IMR-90 (cell line): ENCODE results near the gene EHBP1. TPM values are rescaled to one million over a fixed set of nuclear protein-coding genes. Genes with fewer than 3 reads are reported as not detected.

Experiments used
- ATAC-seq: fragments of 200-7000 bp; cut with Tn5 transposase; 2 replicates; pipeline ENCODE4 v1.9.1; 2020; ENCODE audit warnings: low read depth, mild to moderate bottlenecking, moderate library complexity
- BruUV-seq: library from RNA; stranded (reverse); fragments of 400-500 nt; replicated peaks from 2 replicates; lab custom pipeline; 2021; lab: Mats Ljungman, UMichigan
- CTCF ChIA-PET: fragments of 300-600 bp; formaldehyde crosslinking; extraction: SDS; loops from one replicate; lab custom pipeline; 2021; ENCODE audit warnings: antibody characterized with exemption; lab: Yijun Ruan, JAX
- POLR2A ChIA-PET: fragments of 300-600 bp; sonication (Branson Sonifier 250); formaldehyde crosslinking; loops from one replicate; lab custom pipeline; 2022; ENCODE audit warnings: antibody characterized with exemption; ENCODE audit not compliant: unreplicated experiment; lab: Charles Lee
- DNase-seq: peaks from one replicate; pipeline ENCODE4 v3.0.0; 2013
- H2AFZ ChIP-seq: replicated peaks from 2 replicates; pipeline ENCODE3; 2013; ENCODE audit warnings: low read length, mild to moderate bottlenecking; ENCODE audit not compliant: poor library complexity
- H2AK5ac ChIP-seq: 2 replicates; pipeline ENCODE4 v1.6.1; 2013; ENCODE audit warnings: low read depth, low read length, inconsistent platforms
- H2AK9ac ChIP-seq: replicated peaks from 2 replicates; pipeline ENCODE3; 2013; ENCODE audit warnings: mild to moderate bottlenecking, low read depth, low read length, moderate library complexity; ENCODE audit not compliant: poor library complexity
- H2BK120ac ChIP-seq: 2 replicates; pipeline ENCODE4 v1.6.1; 2013; ENCODE audit warnings: low read depth, low read length, inconsistent platforms
- H2BK15ac ChIP-seq: 3 replicates; pipeline ENCODE4 v1.6.1; 2013; ENCODE audit warnings: low read depth, low read length, inconsistent platforms
- H2BK20ac ChIP-seq: 2 replicates; pipeline ENCODE4 v1.6.1; 2013; ENCODE audit warnings: low read depth, mild to moderate bottlenecking, inconsistent platforms, low read length, moderate library complexity
- H2BK5ac ChIP-seq: 2 replicates; pipeline ENCODE4 v1.6.1; 2013; ENCODE audit warnings: mild to moderate bottlenecking, low read depth, low read length, inconsistent platforms; ENCODE audit not compliant: poor library complexity, severe bottlenecking
- H3K14ac ChIP-seq: replicated peaks from 2 replicates; pipeline ENCODE4 v1.6.1; 2013; ENCODE audit warnings: low read depth, low read length, inconsistent platforms
- H3K18ac ChIP-seq: 2 replicates; pipeline ENCODE4 v1.6.1; 2013; ENCODE audit warnings: low read depth, low read length, control low read depth
- H3K23ac ChIP-seq: 2 replicates; pipeline ENCODE4 v1.6.1; 2013; ENCODE audit warnings: low read depth, low read length, inconsistent platforms
- H3K27ac ChIP-seq: 2 replicates; pipeline ENCODE4 v1.5.1; 2013; ENCODE audit warnings: mild to moderate bottlenecking, control low read depth, low read length; ENCODE audit not compliant: insufficient read depth
- H3K27me3 ChIP-seq: 2 replicates; pipeline ENCODE4 v1.6.1; 2013; ENCODE audit warnings: low read length; ENCODE audit not compliant: control insufficient read depth, insufficient read depth
- H3K36me3 ChIP-seq: 2 replicates; pipeline ENCODE4 v1.6.1; 2013; ENCODE audit warnings: low read length, mixed read lengths; ENCODE audit not compliant: control insufficient read depth, insufficient read depth
- H3K4ac ChIP-seq: 2 replicates; pipeline ENCODE4 v1.6.1; 2013; ENCODE audit warnings: low read depth, low read length, inconsistent platforms
- H3K4me1 ChIP-seq: 2 replicates; pipeline ENCODE4 v1.6.1; 2013; ENCODE audit warnings: low read length, mixed read lengths; ENCODE audit not compliant: control insufficient read depth, insufficient read depth
- H3K4me2 ChIP-seq: 2 replicates; pipeline ENCODE4 v1.6.1; 2013; ENCODE audit warnings: low read depth, mild to moderate bottlenecking, control low read depth, low read length, moderate library complexity
- H3K4me3 ChIP-seq: 2 replicates; pipeline ENCODE4 v1.5.1; 2013; ENCODE audit warnings: low read depth, mild to moderate bottlenecking, control low read depth, low read length, moderate library complexity; ENCODE audit not compliant: insufficient read depth
- H3K56ac ChIP-seq: 2 replicates; pipeline ENCODE4 v1.6.1; 2013; ENCODE audit warnings: low read length, inconsistent platforms; ENCODE audit not compliant: insufficient read depth; ENCODE audit errors: extremely low read depth
- H3K79me1 ChIP-seq, 2 experiments: 2 replicates each; pipeline ENCODE4 v1.6.1; 2013; ENCODE audit warnings: low read length in 2 of 2, inconsistent platforms in 1 of 2, low read depth in 1 of 2
- H3K9ac ChIP-seq: 2 replicates; pipeline ENCODE4 v1.6.1; 2013; ENCODE audit warnings: low read depth, low read length, control low read depth
- H3K9me1 ChIP-seq: 2 replicates; pipeline ENCODE4 v1.6.1; 2013; ENCODE audit warnings: low read length, inconsistent platforms; ENCODE audit not compliant: insufficient read depth
- H3K9me3 ChIP-seq: 2 replicates; pipeline ENCODE4 v1.6.1; 2013; ENCODE audit warnings: low read length; ENCODE audit not compliant: control insufficient read depth, insufficient read depth
- H4K20me1 ChIP-seq: 2 replicates; pipeline ENCODE4 v1.6.1; 2013; ENCODE audit warnings: low read length, inconsistent platforms; ENCODE audit not compliant: insufficient read depth
- H4K5ac ChIP-seq: 2 replicates; pipeline ENCODE4 v1.6.1; 2013; ENCODE audit warnings: mild to moderate bottlenecking, low read depth, low read length, control low read depth
- H4K8ac ChIP-seq, 2 experiments: 2 replicates each; pipeline ENCODE4 v1.6.1; 2013; ENCODE audit warnings: low read depth in 2 of 2, low read length in 2 of 2, control low read depth in 1 of 2, inconsistent platforms in 1 of 2
- H4K91ac ChIP-seq: 2 replicates; pipeline ENCODE4 v1.6.1; 2013; ENCODE audit warnings: low read depth, low read length, inconsistent platforms; ENCODE audit not compliant: insufficient read depth
- BHLHE40 ChIP-seq: fragments of 150-350 bp; IDR thresholded peaks from 2 replicates; pipeline ENCODE4 v1.6.1; 2016; ENCODE audit warnings: mild to moderate bottlenecking, low read depth, low read length
- CEBPB ChIP-seq: IDR thresholded peaks from 2 replicates; pipeline ENCODE4 v1.6.1; 2012; ENCODE audit warnings: low read depth, low read length, improper control_type of control experiment
- CHD1 ChIP-seq: IDR thresholded peaks from 2 replicates; pipeline ENCODE4 v1.6.1; 2012; ENCODE audit warnings: low read depth, low read length, improper control_type of control experiment
- FOS ChIP-seq: fragments of 150-350 bp; IDR thresholded peaks from 2 replicates; pipeline ENCODE4 v1.6.1; 2016; ENCODE audit warnings: low read depth, low read length
- MAFK ChIP-seq: IDR thresholded peaks from 2 replicates; pipeline ENCODE4 v1.6.1; 2012; ENCODE audit warnings: low read depth, low read length, improper control_type of control experiment
- MAZ ChIP-seq: IDR thresholded peaks from 2 replicates; pipeline ENCODE4 v1.6.1; 2012; ENCODE audit warnings: low read depth, mild to moderate bottlenecking, low read length, improper control_type of control experiment, moderate library complexity, borderline replicate concordance
- MXI1 ChIP-seq: IDR thresholded peaks from 2 replicates; pipeline ENCODE4 v1.6.1; 2012; ENCODE audit warnings: low read depth, mild to moderate bottlenecking, low read length, moderate library complexity, borderline replicate concordance
- NFE2L2 ChIP-seq: fragments of 150-350 bp; IDR thresholded peaks from 2 replicates; pipeline ENCODE4 v1.6.1; 2016; ENCODE audit warnings: low read depth, mild to moderate bottlenecking, low read length
- POLR2A ChIP-seq: IDR thresholded peaks from 2 replicates; pipeline ENCODE4 v1.6.1; 2012; ENCODE audit warnings: mild to moderate bottlenecking, low read depth, low read length
- RAD21 ChIP-seq: IDR thresholded peaks from 2 replicates; pipeline ENCODE4 v1.6.1; 2012; ENCODE audit warnings: low read length, improper control_type of control experiment
- RCOR1 ChIP-seq: IDR thresholded peaks from 2 replicates; pipeline ENCODE4 v1.6.1; 2012; ENCODE audit warnings: mild to moderate bottlenecking, low read length, improper control_type of control experiment; ENCODE audit not compliant: insufficient replicate concordance
- RFX5 ChIP-seq: IDR thresholded peaks from 2 replicates; pipeline ENCODE4 v1.8.0; 2012; ENCODE audit warnings: low read depth, mild to moderate bottlenecking, low read length, moderate library complexity
- SMC3 ChIP-seq: fragments of 150-350 bp; IDR thresholded peaks from 2 replicates; pipeline ENCODE4 v1.6.1; 2016; ENCODE audit warnings: low read depth, mild to moderate bottlenecking, antibody characterized with exemption, low read length, moderate library complexity
- WGBS, 2 experiments: methylation state at CpG; one replicate each; pipeline versions ENCODE4 v1.1.5 to v1.1.7; 2013; ENCODE audit warnings: missing lambda C conversion rate in 2 of 2; ENCODE audit not compliant: insufficient read length in 1 of 2; ENCODE audit errors: extremely low coverage in 2 of 2; 5-methylcytosine and 5-hydroxymethylcytosine counted together
- dilution Hi-C: fragments of 300-500 bp; cut with HindIII; formaldehyde crosslinking; loops from one replicate; pipeline ENCODE4 v1.14.3; 2018; ENCODE audit warnings: low sequenced_read_pairs; ENCODE audit not compliant: unreplicated experiment
- in situ Hi-C: fragments of 300-500 bp; cut with MboI; formaldehyde crosslinking; loops from 3 replicates; pipeline ENCODE4 v1.14.3; 2019; ENCODE audit warnings: low sequenced_read_pairs, inconsistent platforms, mixed read lengths
- intact Hi-C: fragments of 100-400 bp; cut with micrococcal nuclease; formaldehyde crosslinking; loops from 2 replicates; pipeline ENCODE4 v1.10.0; 2022
- polyA plus RNA-seq, 3 experiments: library from polyadenylated mRNA; depleted of rRNA; stranded (reverse); fragments of >200 nt; gene quantifications; 2 replicates each; pipeline ENCODE4 v1.2.3, GENCODE V29; 2012; ENCODE audit warnings: low replicate concordance in 1 of 3
- total RNA-seq: library from RNA; depleted of rRNA; stranded (reverse); fragments of >200 nt; gene quantifications from 2 replicates; pipeline ENCODE4 v1.2.3, GENCODE V29; 2012
- TF ChIP-seq, protein P1 (sequence below): fragments of 150-350 bp; IDR thresholded peaks from 2 replicates; pipeline ENCODE4 v1.6.1; 2017; ENCODE audit warnings: mild to moderate bottlenecking, antibody characterized with exemption, low read length, low read depth
- TF ChIP-seq, protein P2 (sequence below): conservative IDR thresholded peaks from 2 replicates; pipeline ENCODE4 v1.5.1; 2012; ENCODE audit warnings: mild to moderate bottlenecking, low read depth, low read length, improper control_type of control experiment
- TF ChIP-seq, protein P3 (sequence below): fragments of 150-350 bp; IDR thresholded peaks from 2 replicates; pipeline ENCODE4 v1.6.1; 2016; ENCODE audit warnings: low read depth, mild to moderate bottlenecking, low read length, moderate library complexity, borderline replicate concordance

The EHBP1 gene
- total and polyA plus RNA-seq, 2 of the 4 experiments (the other 2 are of a cell fraction), result 28.3 to 44.4 TPM

DNA sequence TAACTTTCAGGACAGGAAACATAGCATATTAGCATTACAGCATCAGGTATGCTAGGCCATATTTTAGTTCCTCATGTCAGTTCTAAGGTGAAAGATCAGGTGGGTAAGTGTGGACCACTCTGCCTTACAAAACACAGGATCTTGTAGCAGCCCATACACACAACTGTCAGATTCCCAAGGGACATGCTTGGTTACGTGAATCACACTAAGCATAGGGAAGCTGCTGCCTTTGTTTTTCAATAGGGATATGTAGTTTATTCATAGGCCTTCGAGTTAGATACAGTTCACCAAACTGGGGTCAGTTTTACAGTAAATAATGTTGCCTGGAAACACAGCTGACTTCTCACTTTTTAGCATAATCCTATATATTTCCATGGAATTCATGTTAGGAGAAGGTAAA is 229.0 kb downstream of the EHBP1 start:
- no peak for TF ChIP-seq MXI1
- TF ChIP-seq, protein P1, sequence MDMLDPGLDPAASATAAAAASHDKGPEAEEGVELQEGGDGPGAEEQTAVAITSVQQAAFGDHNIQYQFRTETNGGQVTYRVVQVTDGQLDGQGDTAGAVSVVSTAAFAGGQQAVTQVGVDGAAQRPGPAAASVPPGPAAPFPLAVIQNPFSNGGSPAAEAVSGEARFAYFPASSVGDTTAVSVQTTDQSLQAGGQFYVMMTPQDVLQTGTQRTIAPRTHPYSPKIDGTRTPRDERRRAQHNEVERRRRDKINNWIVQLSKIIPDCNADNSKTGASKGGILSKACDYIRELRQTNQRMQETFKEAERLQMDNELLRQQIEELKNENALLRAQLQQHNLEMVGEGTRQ, result no peak
- no peak for TF ChIP-seq SMC3
- TF ChIP-seq NFE2L2, result no peak
- no peak for TF ChIP-seq MAZ
- no peak for TF ChIP-seq RCOR1
- no peak for TF ChIP-seq CHD1
- TF ChIP-seq CEBPB, result no peak
- no peak for TF ChIP-seq POLR2A
- TF ChIP-seq, protein P2, sequence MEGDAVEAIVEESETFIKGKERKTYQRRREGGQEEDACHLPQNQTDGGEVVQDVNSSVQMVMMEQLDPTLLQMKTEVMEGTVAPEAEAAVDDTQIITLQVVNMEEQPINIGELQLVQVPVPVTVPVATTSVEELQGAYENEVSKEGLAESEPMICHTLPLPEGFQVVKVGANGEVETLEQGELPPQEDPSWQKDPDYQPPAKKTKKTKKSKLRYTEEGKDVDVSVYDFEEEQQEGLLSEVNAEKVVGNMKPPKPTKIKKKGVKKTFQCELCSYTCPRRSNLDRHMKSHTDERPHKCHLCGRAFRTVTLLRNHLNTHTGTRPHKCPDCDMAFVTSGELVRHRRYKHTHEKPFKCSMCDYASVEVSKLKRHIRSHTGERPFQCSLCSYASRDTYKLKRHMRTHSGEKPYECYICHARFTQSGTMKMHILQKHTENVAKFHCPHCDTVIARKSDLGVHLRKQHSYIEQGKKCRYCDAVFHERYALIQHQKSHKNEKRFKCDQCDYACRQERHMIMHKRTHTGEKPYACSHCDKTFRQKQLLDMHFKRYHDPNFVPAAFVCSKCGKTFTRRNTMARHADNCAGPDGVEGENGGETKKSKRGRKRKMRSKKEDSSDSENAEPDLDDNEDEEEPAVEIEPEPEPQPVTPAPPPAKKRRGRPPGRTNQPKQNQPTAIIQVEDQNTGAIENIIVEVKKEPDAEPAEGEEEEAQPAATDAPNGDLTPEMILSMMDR, result no peak
- no peak for TF ChIP-seq MAFK
- no peak for TF ChIP-seq FOS
- no peak for TF ChIP-seq BHLHE40
- TF ChIP-seq RAD21, result no peak
- no peak for TF ChIP-seq RFX5
- TF ChIP-seq, protein P3, sequence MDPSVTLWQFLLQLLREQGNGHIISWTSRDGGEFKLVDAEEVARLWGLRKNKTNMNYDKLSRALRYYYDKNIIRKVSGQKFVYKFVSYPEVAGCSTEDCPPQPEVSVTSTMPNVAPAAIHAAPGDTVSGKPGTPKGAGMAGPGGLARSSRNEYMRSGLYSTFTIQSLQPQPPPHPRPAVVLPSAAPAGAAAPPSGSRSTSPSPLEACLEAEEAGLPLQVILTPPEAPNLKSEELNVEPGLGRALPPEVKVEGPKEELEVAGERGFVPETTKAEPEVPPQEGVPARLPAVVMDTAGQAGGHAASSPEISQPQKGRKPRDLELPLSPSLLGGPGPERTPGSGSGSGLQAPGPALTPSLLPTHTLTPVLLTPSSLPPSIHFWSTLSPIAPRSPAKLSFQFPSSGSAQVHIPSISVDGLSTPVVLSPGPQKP, result no peak
- Histone ChIP-seq H3K23ac (no peak overlapping the region), H3K9me3 (no peaks in the 10 kb centered on the region), H4K5ac (no peak overlapping the region), H3K79me1 (peaks cover 0 to 3% of the 10 kb centered on the region in 2 experiments; a peak in 2 of 4 replicates), H3K14ac (no peak overlapping the region), H3K27me3 (no peaks in the 10 kb centered on the region), H3K4ac (no peak overlapping the region), H3K4me1 (peaks cover 5% of the 10 kb centered on the region; the same call in 1 of the 2 replicates), H3K9ac (no peak overlapping the region), H4K20me1 (no peaks in the 10 kb centered on the region), H3K27ac (no peak overlapping the region), H2AK9ac (no peak overlapping the region), H3K4me2 (no peak overlapping the region), H4K91ac (no peak overlapping the region), H3K36me3 (0 out of 2 replicates have a peak, but pooled peaks cover 1% of the 10 kb centered on the region), H3K56ac (no peak overlapping the region), H2BK20ac (no peak overlapping the region), H3K9me1 (no peaks in the 10 kb centered on the region), H2AFZ (no peak overlapping the region), H4K8ac (no peak overlapping the region), H2BK5ac (no peak overlapping the region), H2AK5ac (no peak overlapping the region; the same call in 1 of the 2 replicates), H3K4me3 (no peak overlapping the region), H2BK120ac (no peak overlapping the region), H2BK15ac (no peak overlapping the region), H3K18ac (no peak overlapping the region)
- intact Hi-C loops (no loop called here), in situ Hi-C loops (no loop called here), dilution Hi-C loops (no loop called here)
- BruUV-seq, result no TSS peak
- WGBS, 2 experiments, result no CpG with 5 or more reads among the region's 2 CpGs
- DNase-seq (no peak), ATAC-seq (no peak)
- ChIA-PET POLR2A (no interaction called here), CTCF (no interaction called here)
